Measurements from ENCODE around the gene MIEF1.

Gene MIEF1

GRCh38 chr22:39472570-39473556 is 29.2 kb upstream of the MIEF1 start:
- Histone ChIP-seq H3K27me3 (ENCODE audit: low read depth, low read length) (no peaks in the 10 kb centered on the region), H3K9me3 (ENCODE audit: control insufficient read depth in 1 of 2, low read length in 2 of 2) (no peaks in the 10 kb centered on the region), H3K27ac (ENCODE audit: low read length) (peak overlapping the region; percentile 64), H3K4me3 (ENCODE audit: low read depth in 1 of 2, low read length in 2 of 2) (peak overlapping the region in 1 of 2 donors; percentile 30), H3K4me1 (ENCODE audit: control insufficient read depth in 1 of 2, insufficient read depth in 2 of 2, low read length in 2 of 2) (peaks cover 8 to 27% of the 10 kb centered on the region in 2 donors), H3K36me3 (ENCODE audit: control insufficient read depth in 1 of 2, insufficient read depth in 2 of 2, low read length in 2 of 2) (no peaks in the 10 kb centered on the region)

GRCh38 chr22:39473851-39474250 is 28.2 kb upstream of the MIEF1 start:
- no peaks in the 10 kb centered on the region for H3K36me3 ChIP-seq (ENCODE audit: control insufficient read depth in 1 of 2, insufficient read depth in 2 of 2, low read length in 2 of 2)
- H3K9me3 ChIP-seq (ENCODE audit: control insufficient read depth in 1 of 2, low read length in 2 of 2): no peaks in the 10 kb centered on the region
- H3K4me3 ChIP-seq (ENCODE audit: low read depth in 1 of 2, low read length in 2 of 2): no peak overlapping the region
- peaks cover 8 to 27% of the 10 kb centered on the region in 2 donors for H3K4me1 ChIP-seq (ENCODE audit: control insufficient read depth in 1 of 2, insufficient read depth in 2 of 2, low read length in 2 of 2)
- peak overlapping the region; percentile 23 for H3K27ac ChIP-seq (ENCODE audit: low read length)
- no peaks in the 10 kb centered on the region for H3K27me3 ChIP-seq (ENCODE audit: low read depth, low read length)

- Histone ChIP-seq H3K4me1 (ENCODE audit: control insufficient read depth in 1 of 2, insufficient read depth in 2 of 2, low read length in 2 of 2) (peaks cover 8 to 22% of the 10 kb centered on the region in 2 donors), H3K27me3 (ENCODE audit: low read depth, low read length) (no peaks in the 10 kb centered on the region), H3K36me3 (ENCODE audit: control insufficient read depth in 1 of 2, insufficient read depth in 2 of 2, low read length in 2 of 2) (no peaks in the 10 kb centered on the region), H3K9me3 (ENCODE audit: control insufficient read depth in 1 of 2, low read length in 2 of 2) (no peaks in the 10 kb centered on the region), H3K4me3 (ENCODE audit: low read depth in 1 of 2, low read length in 2 of 2) (no peak overlapping the region), H3K27ac (ENCODE audit: low read length) (peak overlapping the region; percentile 23)
Observed at GRCh38 chr22:39474351-39475111, 27.6 kb upstream of the MIEF1 start.

GRCh38 chr22:39475337-39475736 is 26.8 kb upstream of the MIEF1 start:
- no peaks in the 10 kb centered on the region for H3K27me3 ChIP-seq (ENCODE audit: low read depth, low read length)
- H3K9me3 ChIP-seq (ENCODE audit: control insufficient read depth in 1 of 2, low read length in 2 of 2): no peaks in the 10 kb centered on the region
- peaks cover 8 to 15% of the 10 kb centered on the region in 2 donors for H3K4me1 ChIP-seq (ENCODE audit: control insufficient read depth in 1 of 2, insufficient read depth in 2 of 2, low read length in 2 of 2)
- H3K36me3 ChIP-seq (ENCODE audit: control insufficient read depth in 1 of 2, insufficient read depth in 2 of 2, low read length in 2 of 2): no peaks in the 10 kb centered on the region
- H3K4me3 ChIP-seq (ENCODE audit: low read depth in 1 of 2, low read length in 2 of 2): no peak overlapping the region
- no peak overlapping the region for H3K27ac ChIP-seq (ENCODE audit: low read length)

GRCh38 chr22:39475902-39476301 is 26.2 kb upstream of the MIEF1 start:
- H3K36me3 ChIP-seq (ENCODE audit: control insufficient read depth in 1 of 2, insufficient read depth in 2 of 2, low read length in 2 of 2): no peaks in the 10 kb centered on the region
- no peaks in the 10 kb centered on the region for H3K27me3 ChIP-seq (ENCODE audit: low read depth, low read length)
- no peak overlapping the region for H3K27ac ChIP-seq (ENCODE audit: low read length)
- no peaks in the 10 kb centered on the region for H3K9me3 ChIP-seq (ENCODE audit: control insufficient read depth in 1 of 2, low read length in 2 of 2)
- peaks cover 8 to 13% of the 10 kb centered on the region in 2 donors for H3K4me1 ChIP-seq (ENCODE audit: control insufficient read depth in 1 of 2, insufficient read depth in 2 of 2, low read length in 2 of 2)
- no peak overlapping the region for H3K4me3 ChIP-seq (ENCODE audit: low read depth in 1 of 2, low read length in 2 of 2)

GRCh38 chr22:39476664-39477063 is 25.4 kb upstream of the MIEF1 start:
- H3K4me3 ChIP-seq (ENCODE audit: low read depth in 1 of 2, low read length in 2 of 2): no peak overlapping the region
- no peaks in the 10 kb centered on the region for H3K27me3 ChIP-seq (ENCODE audit: low read depth, low read length)
- H3K36me3 ChIP-seq (ENCODE audit: control insufficient read depth in 1 of 2, insufficient read depth in 2 of 2, low read length in 2 of 2): no peaks in the 10 kb centered on the region
- H3K27ac ChIP-seq (ENCODE audit: low read length): no peak overlapping the region
- peaks cover 7 to 8% of the 10 kb centered on the region in 2 donors for H3K4me1 ChIP-seq (ENCODE audit: control insufficient read depth in 1 of 2, insufficient read depth in 2 of 2, low read length in 2 of 2)
- H3K9me3 ChIP-seq (ENCODE audit: control insufficient read depth in 1 of 2, low read length in 2 of 2): no peaks in the 10 kb centered on the region

- H3K4me1 ChIP-seq (ENCODE audit: control insufficient read depth in 1 of 2, insufficient read depth in 2 of 2, low read length in 2 of 2): no peaks in the 10 kb centered on the region
Observed at GRCh38 chr22:39477542-39477941, 24.5 kb upstream of the MIEF1 start.

GRCh38 chr22:39478441-39478850 is 23.6 kb upstream of the MIEF1 start:
- no peaks in the 10 kb centered on the region for H3K27me3 ChIP-seq (ENCODE audit: low read depth, low read length)
- no peak overlapping the region for H3K27ac ChIP-seq (ENCODE audit: low read length)
- no peaks in the 10 kb centered on the region for H3K36me3 ChIP-seq (ENCODE audit: control insufficient read depth in 1 of 2, insufficient read depth in 2 of 2, low read length in 2 of 2)
- H3K9me3 ChIP-seq (ENCODE audit: control insufficient read depth in 1 of 2, low read length in 2 of 2): no peaks in the 10 kb centered on the region
- H3K4me1 ChIP-seq (ENCODE audit: control insufficient read depth in 1 of 2, insufficient read depth in 2 of 2, low read length in 2 of 2): no peaks in the 10 kb centered on the region
- H3K4me3 ChIP-seq (ENCODE audit: low read depth in 1 of 2, low read length in 2 of 2): no peak overlapping the region

More at GRCh38 chr22:39477542-39477941, 24.5 kb upstream of the MIEF1 start:
- H3K27ac ChIP-seq (ENCODE audit: low read length): no peak overlapping the region
- H3K36me3 ChIP-seq (ENCODE audit: control insufficient read depth in 1 of 2, insufficient read depth in 2 of 2, low read length in 2 of 2): no peaks in the 10 kb centered on the region
- no peaks in the 10 kb centered on the region for H3K27me3 ChIP-seq (ENCODE audit: low read depth, low read length)
- H3K9me3 ChIP-seq (ENCODE audit: control insufficient read depth in 1 of 2, low read length in 2 of 2): no peaks in the 10 kb centered on the region
- H3K4me3 ChIP-seq (ENCODE audit: low read depth in 1 of 2, low read length in 2 of 2): no peak overlapping the region

GRCh38 chr22:39479254-39479653 is 22.8 kb upstream of the MIEF1 start:
- no peaks in the 10 kb centered on the region for H3K27me3 ChIP-seq (ENCODE audit: low read depth, low read length)
- H3K9me3 ChIP-seq (ENCODE audit: control insufficient read depth in 1 of 2, low read length in 2 of 2): no peaks in the 10 kb centered on the region
- H3K27ac ChIP-seq (ENCODE audit: low read length): no peak overlapping the region
- no peaks in the 10 kb centered on the region for H3K4me1 ChIP-seq (ENCODE audit: control insufficient read depth in 1 of 2, insufficient read depth in 2 of 2, low read length in 2 of 2)
- H3K4me3 ChIP-seq (ENCODE audit: low read depth in 1 of 2, low read length in 2 of 2): no peak overlapping the region
- H3K36me3 ChIP-seq (ENCODE audit: control insufficient read depth in 1 of 2, insufficient read depth in 2 of 2, low read length in 2 of 2): no peaks in the 10 kb centered on the region

- Histone ChIP-seq H3K9me3 (ENCODE audit: control insufficient read depth in 1 of 2, low read length in 2 of 2) (no peaks in the 10 kb centered on the region), H3K27ac (ENCODE audit: low read length) (no peak overlapping the region), H3K4me3 (ENCODE audit: low read depth in 1 of 2, low read length in 2 of 2) (no peak overlapping the region), H3K27me3 (ENCODE audit: low read depth, low read length) (no peaks in the 10 kb centered on the region), H3K36me3 (ENCODE audit: control insufficient read depth in 1 of 2, insufficient read depth in 2 of 2, low read length in 2 of 2) (no peaks in the 10 kb centered on the region), H3K4me1 (ENCODE audit: control insufficient read depth in 1 of 2, insufficient read depth in 2 of 2, low read length in 2 of 2) (no peaks in the 10 kb centered on the region)
Observed at GRCh38 chr22:39480557-39480956, 21.5 kb upstream of the MIEF1 start.

- Histone ChIP-seq H3K27me3 (ENCODE audit: low read depth, low read length) (no peaks in the 10 kb centered on the region), H3K4me3 (ENCODE audit: low read depth in 1 of 2, low read length in 2 of 2) (no peak overlapping the region), H3K27ac (ENCODE audit: low read length) (no peak overlapping the region), H3K9me3 (ENCODE audit: control insufficient read depth in 1 of 2, low read length in 2 of 2) (no peaks in the 10 kb centered on the region), H3K4me1 (ENCODE audit: control insufficient read depth in 1 of 2, insufficient read depth in 2 of 2, low read length in 2 of 2) (no peaks in the 10 kb centered on the region), H3K36me3 (ENCODE audit: control insufficient read depth in 1 of 2, insufficient read depth in 2 of 2, low read length in 2 of 2) (no peaks in the 10 kb centered on the region)
Observed at GRCh38 chr22:39481054-39481453, 21.0 kb upstream of the MIEF1 start.

All from muscle layer of duodenum (tissue), 2 donors.